Measurements from ENCODE around the gene RBM20.

Gene RBM20

GRCh38 chr10:110808615-110809014, 164.5 kb downstream of the RBM20 start:
- no peak for DNase-seq (ENCODE audit: low read depth in 2 of 2)

GRCh38 chr10:110810625-110811024, 166.5 kb downstream of the RBM20 start:
- no peak for DNase-seq (ENCODE audit: low read depth in 2 of 2)

GRCh38 chr10:110811791-110812581, 167.8 kb downstream of the RBM20 start:
- no peak for DNase-seq (ENCODE audit: low read depth in 2 of 2)

- no peak for DNase-seq (ENCODE audit: low read depth in 2 of 2)
Measured at GRCh38 chr10:110812583-110812982, 168.4 kb downstream of the RBM20 start.

GRCh38 chr10:110813743-110814472, 169.8 kb downstream of the RBM20 start:
- no peak for DNase-seq (ENCODE audit: low read depth in 2 of 2)

- DNase-seq (ENCODE audit: low read depth in 2 of 2): no peak
Measured at GRCh38 chr10:110815354-110816004, 171.3 kb downstream of the RBM20 start.

- no peak for DNase-seq (ENCODE audit: low read depth in 2 of 2)
Measured at GRCh38 chr10:110817614-110818013, 173.5 kb downstream of the RBM20 start.

GRCh38 chr10:110818311-110819256, 174.4 kb downstream of the RBM20 start:
- no peak for DNase-seq (ENCODE audit: low read depth in 2 of 2)

GRCh38 chr10:110820321-110820814, 176.2 kb downstream of the RBM20 start:
- no peak for DNase-seq (ENCODE audit: low read depth in 2 of 2)

GRCh38 chr10:110821508-110821907, 177.4 kb downstream of the RBM20 start:
- DNase-seq (ENCODE audit: low read depth in 2 of 2): no peak

GRCh38 chr10:110822035-110822711, 178.0 kb downstream of the RBM20 start:
- no peak for DNase-seq (ENCODE audit: low read depth in 2 of 2)

GRCh38 chr10:110822712-110823311, 178.7 kb downstream of the RBM20 start:
- no peak for DNase-seq (ENCODE audit: low read depth in 2 of 2)

- no peak for DNase-seq (ENCODE audit: low read depth in 2 of 2)
Measured at GRCh38 chr10:110824152-110824441, 180.0 kb downstream of the RBM20 start.

GRCh38 chr10:110824660-110825059, 180.5 kb downstream of the RBM20 start:
- DNase-seq (ENCODE audit: low read depth in 2 of 2): no peak

- DNase-seq (ENCODE audit: low read depth in 2 of 2): no peak
Measured at GRCh38 chr10:110825508-110825907, 181.4 kb downstream of the RBM20 start.

- DNase-seq (ENCODE audit: low read depth in 2 of 2): no peak
Measured at GRCh38 chr10:110827410-110827809, 183.3 kb downstream of the RBM20 start.

GRCh38 chr10:110827875-110828274, 183.7 kb downstream of the RBM20 start:
- DNase-seq (ENCODE audit: low read depth in 2 of 2): no peak

- no peak for DNase-seq (ENCODE audit: low read depth in 2 of 2)
Measured at GRCh38 chr10:110828525-110828924, 184.4 kb downstream of the RBM20 start.

GRCh38 chr10:110829721-110830410, 185.7 kb downstream of the RBM20 start:
- DNase-seq (ENCODE audit: low read depth in 2 of 2): no peak

All from stimulated activated CD4-positive, alpha-beta T cell treated with anti-CD3 and anti-CD28 coated beads, Interleukin-4, amount 100 ng/mL, for 48 hours (primary cell).